Stomach smooth muscle (tissue), 2 donors: ENCODE measurements around the gene TMEM82.

Experiments used
- H3K27ac ChIP-seq: one replicate; pipeline ENCODE4 v1.7.0; 2013; ENCODE audit warnings: mild to moderate bottlenecking, low read length, inconsistent platforms
- H3K27me3 ChIP-seq, 2 donors: one replicate each; pipeline ENCODE4 v1.7.0; 2013; ENCODE audit warnings: low read length in 2 of 2; ENCODE audit not compliant: insufficient read depth in 2 of 2, control insufficient read depth in 1 of 2
- H3K36me3 ChIP-seq, 2 donors: one replicate each; pipeline ENCODE4 v1.7.0; 2013; ENCODE audit warnings: low read length in 2 of 2; ENCODE audit not compliant: control insufficient read depth in 2 of 2, insufficient read depth in 2 of 2
- H3K4me1 ChIP-seq: one replicate; pipeline ENCODE4 v1.7.0; 2013; ENCODE audit warnings: low read length; ENCODE audit not compliant: control insufficient read depth, insufficient read depth
- H3K4me3 ChIP-seq, 2 donors: one replicate each; pipeline ENCODE4 v1.7.0; 2013; ENCODE audit warnings: low read length in 2 of 2
- H3K9ac ChIP-seq, 2 donors: one replicate each; pipeline ENCODE4 v1.7.0; 2013; ENCODE audit warnings: low read length in 2 of 2, mild to moderate bottlenecking in 1 of 2
- H3K9me3 ChIP-seq, 2 donors: one replicate each; pipeline ENCODE4 v1.7.0; 2013; ENCODE audit warnings: low read length in 2 of 2; ENCODE audit not compliant: control insufficient read depth in 2 of 2
- donor health status: healthy.
- donor health status: Pancreatic carcinoma.

The TMEM82 gene

DNA sequence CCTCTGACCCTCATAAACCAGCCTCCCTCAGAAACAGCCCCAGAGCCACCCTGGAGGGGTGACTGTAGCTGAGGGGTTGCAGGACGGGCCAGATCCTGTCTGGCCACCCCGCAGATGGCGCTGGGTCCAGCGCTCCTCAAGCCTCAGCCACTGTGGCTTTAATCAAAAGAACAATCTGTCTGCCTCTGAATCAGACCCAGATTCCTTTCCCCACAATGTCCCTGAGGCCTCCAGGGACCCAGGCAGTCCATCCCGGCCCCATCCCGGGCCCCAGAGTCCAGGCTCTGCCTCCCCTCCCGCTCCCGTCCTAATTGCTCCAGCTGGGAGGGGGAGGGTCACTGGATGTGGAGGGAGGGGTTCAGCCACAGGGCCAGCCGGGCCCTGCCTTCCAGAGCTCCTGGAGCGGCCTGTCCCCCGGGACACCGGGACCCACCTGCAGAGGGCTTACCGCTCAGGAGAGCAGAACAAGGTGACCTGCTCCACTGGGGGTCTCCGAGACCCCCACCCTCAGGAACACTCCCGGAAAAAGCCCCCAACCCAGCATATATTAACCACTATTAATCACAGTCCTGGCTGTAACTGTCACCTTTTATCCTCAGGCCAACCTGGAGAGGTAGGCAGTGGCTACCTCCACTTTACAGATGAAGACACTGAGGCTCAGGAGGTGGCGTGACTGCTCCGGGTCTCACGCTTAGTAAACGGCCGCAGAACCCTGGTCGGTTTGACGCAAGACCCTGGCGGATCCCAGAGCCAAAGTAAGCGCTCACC lies 15.5 kb downstream of the TMEM82 start:
- Histone ChIP-seq H3K36me3 (no peaks in the 10 kb centered on the region), H3K4me1 (peaks cover 24% of the 10 kb centered on the region), H3K27ac (peak overlapping the region; percentile 49), H3K9me3 (no peaks in the 10 kb centered on the region), H3K27me3 (no peaks in the 10 kb centered on the region), H3K4me3 (peak overlapping the region; percentile 10 to 61), H3K9ac (peak overlapping the region; percentile 17 to 60)

GRCh38 chr1:15758343-15758931 lies 16.1 kb downstream of the TMEM82 start, which contains the start of gene FBLIM1:
Gene FBLIM1, plus strand, starts transcription at chr1:15758795. Its CDS starts 6,189 bp downstream, at chr1:15764984.
- H3K27ac ChIP-seq: peak within 1 kb of the TSS; percentile 49
- peak within 1 kb of the TSS; percentile 60 to 80 for H3K4me3 ChIP-seq
- peak within 1 kb of the TSS; percentile 64 to 75 for H3K9ac ChIP-seq
- no peaks in the 10 kb centered on the region for H3K9me3 ChIP-seq
- H3K27me3 ChIP-seq: no peaks in the 10 kb centered on the region
- peaks cover 24% of the 10 kb centered on the region for H3K4me1 ChIP-seq
- H3K36me3 ChIP-seq: no peaks in the 10 kb centered on the region

GRCh38 chr1:15758953-15759661 lies 16.8 kb downstream of the TMEM82 start:
- Histone ChIP-seq H3K4me1 (peaks cover 24% of the 10 kb centered on the region), H3K27me3 (no peaks in the 10 kb centered on the region), H3K4me3 (peak overlapping the region; percentile 60 to 80), H3K9me3 (no peaks in the 10 kb centered on the region), H3K9ac (peak overlapping the region; percentile 64 to 75), H3K27ac (peak overlapping the region; percentile 18), H3K36me3 (no peaks in the 10 kb centered on the region)

DNA sequence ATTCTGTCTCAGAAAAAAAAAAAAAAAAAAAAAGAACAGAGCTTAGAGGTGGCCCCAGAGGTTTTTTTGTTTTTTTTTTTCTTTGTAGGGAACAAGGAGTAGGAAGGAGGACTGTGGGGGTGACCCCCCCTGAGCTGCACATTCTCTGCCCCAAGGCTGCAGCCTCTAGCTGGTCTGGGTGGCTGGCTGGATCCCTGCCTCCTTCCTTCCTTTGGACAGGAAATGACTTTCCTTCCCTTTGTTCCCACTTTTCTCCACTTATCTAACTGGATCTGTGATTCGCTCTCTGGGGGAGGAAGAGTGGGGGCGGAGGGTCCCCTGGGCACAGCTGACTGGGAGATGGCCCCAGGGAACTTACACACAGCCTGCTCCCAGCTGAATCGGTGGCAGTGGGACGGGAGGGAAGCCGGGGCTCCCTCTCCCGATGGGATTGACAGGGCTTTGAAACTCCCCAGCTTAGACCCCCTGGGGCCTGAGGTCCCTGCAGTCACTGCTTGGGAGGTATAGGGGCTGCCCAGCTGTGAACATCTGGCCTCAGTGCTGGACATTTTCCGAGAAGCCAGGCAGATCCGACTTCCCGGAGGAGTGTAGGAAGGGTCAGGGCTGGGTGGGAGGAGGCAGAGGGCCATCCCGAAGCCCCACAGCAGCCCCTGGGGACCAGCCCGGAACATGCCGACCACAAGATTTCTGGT lies 18.4 kb downstream of the TMEM82 start:
- Histone ChIP-seq H3K27me3 (no peaks in the 10 kb centered on the region), H3K9me3 (no peaks in the 10 kb centered on the region), H3K4me3 (peak overlapping the region; percentile 3 to 60), H3K27ac (peak overlapping the region; percentile 31), H3K4me1 (peaks cover 28% of the 10 kb centered on the region), H3K9ac (peak overlapping the region; percentile 42 to 44), H3K36me3 (no peaks in the 10 kb centered on the region)

- H3K36me3 ChIP-seq: no peaks in the 10 kb centered on the region
- H3K27ac ChIP-seq: peak overlapping the region; percentile 31
- H3K4me3 ChIP-seq: peak overlapping the region; percentile 3 to 60
- H3K4me1 ChIP-seq: peaks cover 28% of the 10 kb centered on the region
- H3K27me3 ChIP-seq: no peaks in the 10 kb centered on the region
- no peaks in the 10 kb centered on the region for H3K9me3 ChIP-seq
- peak overlapping the region; percentile 42 to 44 for H3K9ac ChIP-seq
These were observed 19.2 kb downstream of the TMEM82 start for GRCh38 chr1:15761366-15762128.

DNA sequence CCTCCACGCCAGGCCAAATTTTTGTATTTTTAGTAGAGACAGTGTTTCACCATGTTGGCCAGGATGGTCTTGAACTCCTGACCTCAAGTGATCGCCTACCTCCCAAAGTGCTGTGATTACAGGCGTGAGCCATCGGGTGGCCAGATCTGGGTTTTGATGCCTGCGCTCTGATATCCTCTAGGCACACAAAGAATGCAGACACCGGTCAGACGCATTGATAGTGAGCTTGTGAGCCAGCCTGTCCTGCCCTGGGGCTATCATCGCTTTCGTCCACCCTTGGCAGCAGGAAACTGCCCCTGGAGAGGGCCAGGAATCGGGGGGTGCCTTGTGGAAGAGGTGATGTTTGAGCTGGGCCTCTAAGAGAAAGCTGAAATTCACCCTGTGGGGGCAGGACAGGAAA lies 20.2 kb downstream of the TMEM82 start:
- H3K4me1 ChIP-seq: peaks cover 25% of the 10 kb centered on the region
- H3K27ac ChIP-seq: no peak overlapping the region
- H3K9me3 ChIP-seq: no peaks in the 10 kb centered on the region
- H3K4me3 ChIP-seq: no peak overlapping the region
- H3K27me3 ChIP-seq: no peaks in the 10 kb centered on the region
- no peak overlapping the region for H3K9ac ChIP-seq
- H3K36me3 ChIP-seq: peaks cover 2 to 3% of the 10 kb centered on the region in 2 donors

DNA sequence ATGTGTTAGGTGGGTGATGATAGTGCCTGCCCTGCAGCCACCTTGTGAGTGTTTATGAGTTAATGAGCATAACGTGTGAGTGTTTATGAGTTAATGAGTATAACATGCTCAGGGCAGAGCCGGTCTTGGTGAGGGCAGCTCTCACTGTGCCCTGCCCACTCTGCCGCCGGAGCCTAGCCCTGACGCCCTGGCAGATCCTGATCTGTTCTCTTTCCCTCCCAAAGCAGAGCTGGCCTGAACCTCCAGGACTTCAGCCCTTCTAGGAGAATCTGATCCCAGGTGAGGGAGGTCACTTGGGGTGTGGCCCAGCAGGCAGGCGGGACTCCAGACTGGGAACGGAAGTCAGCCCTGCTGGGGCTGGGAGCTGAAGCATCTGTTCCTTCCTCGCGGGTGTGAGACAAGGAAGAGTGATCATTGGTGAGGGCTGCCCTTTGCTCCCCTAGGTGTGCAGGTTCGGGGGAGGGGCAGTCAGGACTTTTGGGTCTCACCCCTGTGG lies 22.0 kb downstream of the TMEM82 start:
- Histone ChIP-seq H3K4me3 (no peak overlapping the region), H3K9ac (no peak overlapping the region), H3K27me3 (no peaks in the 10 kb centered on the region), H3K27ac (no peak overlapping the region), H3K4me1 (peaks cover 16% of the 10 kb centered on the region), H3K9me3 (no peaks in the 10 kb centered on the region), H3K36me3 (peaks cover 3 to 5% of the 10 kb centered on the region in 2 donors)

DNA sequence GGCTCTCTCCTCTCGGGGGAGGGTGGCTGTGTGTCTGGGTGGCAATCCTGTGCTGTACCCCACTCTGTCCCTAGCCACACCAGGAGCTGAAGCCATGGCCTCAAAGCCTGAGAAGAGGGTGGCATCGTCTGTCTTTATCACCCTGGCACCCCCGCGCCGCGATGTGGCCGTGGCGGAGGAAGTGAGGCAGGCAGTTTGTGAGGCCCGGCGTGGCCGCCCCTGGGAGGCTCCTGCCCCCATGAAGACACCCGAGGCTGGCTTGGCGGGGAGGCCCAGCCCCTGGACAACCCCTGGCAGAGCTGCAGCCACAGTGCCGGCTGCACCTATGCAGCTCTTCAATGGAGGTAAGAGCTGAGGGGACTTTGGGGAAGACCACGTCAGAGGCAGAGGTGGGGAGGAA lies 22.6 kb downstream of the TMEM82 start:
- no peaks in the 10 kb centered on the region for H3K27me3 ChIP-seq
- H3K9me3 ChIP-seq: no peaks in the 10 kb centered on the region
- peaks cover 12% of the 10 kb centered on the region for H3K4me1 ChIP-seq
- no peak overlapping the region for H3K27ac ChIP-seq
- peaks cover 3 to 5% of the 10 kb centered on the region in 2 donors for H3K36me3 ChIP-seq
- H3K4me3 ChIP-seq: no peak overlapping the region
- H3K9ac ChIP-seq: no peak overlapping the region

- peaks cover 10% of the 10 kb centered on the region for H3K4me1 ChIP-seq
- H3K36me3 ChIP-seq: peaks cover 10% of the 10 kb centered on the region in 2 donors
- no peak overlapping the region for H3K27ac ChIP-seq
- no peaks in the 10 kb centered on the region for H3K9me3 ChIP-seq
- no peak overlapping the region for H3K9ac ChIP-seq
- H3K27me3 ChIP-seq: no peaks in the 10 kb centered on the region
- no peak overlapping the region for H3K4me3 ChIP-seq
These were observed 23.3 kb downstream of the TMEM82 start for GRCh38 chr1:15765495-15766194.
